ENCODE measurements around the gene DDX52. TPM values are rescaled to one million over a fixed set of nuclear protein-coding genes. Genes with fewer than 3 reads are reported as not detected.

DDX52 gene
- total and polyA plus RNA-seq, 2 experiments from 2014 or later = 46.2 to 61.3 TPM

DNA sequence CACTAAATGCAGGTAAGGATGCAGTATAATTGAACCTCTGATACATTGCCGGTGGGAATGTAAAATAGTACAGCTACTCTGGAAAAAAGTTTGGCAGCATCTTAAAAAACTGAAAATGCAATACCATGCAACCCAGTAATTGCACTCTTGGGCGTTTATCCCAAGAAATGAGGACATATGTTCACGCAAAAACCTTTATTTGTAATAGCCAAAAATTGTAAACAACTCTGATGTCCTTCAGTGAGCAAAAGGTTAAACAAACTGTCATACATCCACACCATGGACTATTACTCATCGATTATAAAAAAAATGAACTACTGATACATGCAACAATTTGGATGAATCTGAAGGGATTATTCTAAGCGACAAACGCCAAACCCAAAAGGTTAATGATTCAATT lies 51.0 kb downstream of the DDX52 start:
- H3K4me2 ChIP-seq = no peak overlapping the region
- Mint-ChIP-seq H3K27me3 (ENCODE audit: insufficient read depth, low read depth, poor library complexity) (no peaks in the 10 kb centered on the region), H3K36me3 (ENCODE audit: low read depth) (peaks cover 14% of the 10 kb centered on the region), H3K4me3 (no peak overlapping the region), H3K4me1 (no peaks in the 10 kb centered on the region), H3K9me3 (no peaks in the 10 kb centered on the region), H3K27ac (no peak overlapping the region)
- no peaks in the 10 kb centered on the region for H3K27me3 ChIP-seq (ENCODE audit: insufficient read depth)
- H3K79me2 ChIP-seq (replicated peaks; ENCODE audit: insufficient read depth) = peaks cover 3% of the 10 kb centered on the region; the same call in 1 of the 2 replicates
- no peak overlapping the region for H3K4me3 ChIP-seq
- no peaks in the 10 kb centered on the region for H3K9me2 ChIP-seq (ENCODE audit: insufficient read depth)
- no peaks in the 10 kb centered on the region for H3F3A ChIP-seq (replicated peaks; ENCODE audit: low read depth)
- no peak for ATAC-seq
- H3K4me1 ChIP-seq (ENCODE audit: insufficient read depth) = no peaks in the 10 kb centered on the region
- H4K20me1 ChIP-seq (replicated peaks; ENCODE audit: insufficient read depth) = no peaks in the 10 kb centered on the region
- no peak overlapping the region for H2AFZ ChIP-seq
- no peak overlapping the region for H3K27ac ChIP-seq (ENCODE audit: low read depth)
- H3K36me3 ChIP-seq (ENCODE audit: insufficient read depth) = 0 out of 2 replicates have a peak, but pooled peaks cover 4% of the 10 kb centered on the region
- no peak for DNase-seq (ENCODE audit: low spot score)
- no peak for TF ChIP-seq EZH2phosphoT487 (IDR thresholded peaks at IDR 0.05; ENCODE audit: unreplicated experiment)
- no peak for TF ChIP-seq JUNB (IDR thresholded peaks at IDR 0.05; ENCODE audit: unreplicated experiment)
- no peak for TF ChIP-seq NANOG (IDR thresholded peaks at IDR 0.05; ENCODE audit: borderline replicate concordance)
- TF ChIP-seq, protein P1, sequence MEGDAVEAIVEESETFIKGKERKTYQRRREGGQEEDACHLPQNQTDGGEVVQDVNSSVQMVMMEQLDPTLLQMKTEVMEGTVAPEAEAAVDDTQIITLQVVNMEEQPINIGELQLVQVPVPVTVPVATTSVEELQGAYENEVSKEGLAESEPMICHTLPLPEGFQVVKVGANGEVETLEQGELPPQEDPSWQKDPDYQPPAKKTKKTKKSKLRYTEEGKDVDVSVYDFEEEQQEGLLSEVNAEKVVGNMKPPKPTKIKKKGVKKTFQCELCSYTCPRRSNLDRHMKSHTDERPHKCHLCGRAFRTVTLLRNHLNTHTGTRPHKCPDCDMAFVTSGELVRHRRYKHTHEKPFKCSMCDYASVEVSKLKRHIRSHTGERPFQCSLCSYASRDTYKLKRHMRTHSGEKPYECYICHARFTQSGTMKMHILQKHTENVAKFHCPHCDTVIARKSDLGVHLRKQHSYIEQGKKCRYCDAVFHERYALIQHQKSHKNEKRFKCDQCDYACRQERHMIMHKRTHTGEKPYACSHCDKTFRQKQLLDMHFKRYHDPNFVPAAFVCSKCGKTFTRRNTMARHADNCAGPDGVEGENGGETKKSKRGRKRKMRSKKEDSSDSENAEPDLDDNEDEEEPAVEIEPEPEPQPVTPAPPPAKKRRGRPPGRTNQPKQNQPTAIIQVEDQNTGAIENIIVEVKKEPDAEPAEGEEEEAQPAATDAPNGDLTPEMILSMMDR (conservative IDR thresholded peaks at IDR 0.05; ENCODE audit: low read depth in 2 of 2) = no peak
- no peak for TF ChIP-seq CREB1 (CRISPR knock-in tag; IDR thresholded peaks at IDR 0.05; ENCODE audit: low read depth)
- no peak for TF ChIP-seq STAT1 (IDR thresholded peaks at IDR 0.05; ENCODE audit: unreplicated experiment)
- TF ChIP-seq POLR2AphosphoS5 (IDR thresholded peaks at IDR 0.05; ENCODE audit: low read depth) = no peak
- TF ChIP-seq, protein P2, sequence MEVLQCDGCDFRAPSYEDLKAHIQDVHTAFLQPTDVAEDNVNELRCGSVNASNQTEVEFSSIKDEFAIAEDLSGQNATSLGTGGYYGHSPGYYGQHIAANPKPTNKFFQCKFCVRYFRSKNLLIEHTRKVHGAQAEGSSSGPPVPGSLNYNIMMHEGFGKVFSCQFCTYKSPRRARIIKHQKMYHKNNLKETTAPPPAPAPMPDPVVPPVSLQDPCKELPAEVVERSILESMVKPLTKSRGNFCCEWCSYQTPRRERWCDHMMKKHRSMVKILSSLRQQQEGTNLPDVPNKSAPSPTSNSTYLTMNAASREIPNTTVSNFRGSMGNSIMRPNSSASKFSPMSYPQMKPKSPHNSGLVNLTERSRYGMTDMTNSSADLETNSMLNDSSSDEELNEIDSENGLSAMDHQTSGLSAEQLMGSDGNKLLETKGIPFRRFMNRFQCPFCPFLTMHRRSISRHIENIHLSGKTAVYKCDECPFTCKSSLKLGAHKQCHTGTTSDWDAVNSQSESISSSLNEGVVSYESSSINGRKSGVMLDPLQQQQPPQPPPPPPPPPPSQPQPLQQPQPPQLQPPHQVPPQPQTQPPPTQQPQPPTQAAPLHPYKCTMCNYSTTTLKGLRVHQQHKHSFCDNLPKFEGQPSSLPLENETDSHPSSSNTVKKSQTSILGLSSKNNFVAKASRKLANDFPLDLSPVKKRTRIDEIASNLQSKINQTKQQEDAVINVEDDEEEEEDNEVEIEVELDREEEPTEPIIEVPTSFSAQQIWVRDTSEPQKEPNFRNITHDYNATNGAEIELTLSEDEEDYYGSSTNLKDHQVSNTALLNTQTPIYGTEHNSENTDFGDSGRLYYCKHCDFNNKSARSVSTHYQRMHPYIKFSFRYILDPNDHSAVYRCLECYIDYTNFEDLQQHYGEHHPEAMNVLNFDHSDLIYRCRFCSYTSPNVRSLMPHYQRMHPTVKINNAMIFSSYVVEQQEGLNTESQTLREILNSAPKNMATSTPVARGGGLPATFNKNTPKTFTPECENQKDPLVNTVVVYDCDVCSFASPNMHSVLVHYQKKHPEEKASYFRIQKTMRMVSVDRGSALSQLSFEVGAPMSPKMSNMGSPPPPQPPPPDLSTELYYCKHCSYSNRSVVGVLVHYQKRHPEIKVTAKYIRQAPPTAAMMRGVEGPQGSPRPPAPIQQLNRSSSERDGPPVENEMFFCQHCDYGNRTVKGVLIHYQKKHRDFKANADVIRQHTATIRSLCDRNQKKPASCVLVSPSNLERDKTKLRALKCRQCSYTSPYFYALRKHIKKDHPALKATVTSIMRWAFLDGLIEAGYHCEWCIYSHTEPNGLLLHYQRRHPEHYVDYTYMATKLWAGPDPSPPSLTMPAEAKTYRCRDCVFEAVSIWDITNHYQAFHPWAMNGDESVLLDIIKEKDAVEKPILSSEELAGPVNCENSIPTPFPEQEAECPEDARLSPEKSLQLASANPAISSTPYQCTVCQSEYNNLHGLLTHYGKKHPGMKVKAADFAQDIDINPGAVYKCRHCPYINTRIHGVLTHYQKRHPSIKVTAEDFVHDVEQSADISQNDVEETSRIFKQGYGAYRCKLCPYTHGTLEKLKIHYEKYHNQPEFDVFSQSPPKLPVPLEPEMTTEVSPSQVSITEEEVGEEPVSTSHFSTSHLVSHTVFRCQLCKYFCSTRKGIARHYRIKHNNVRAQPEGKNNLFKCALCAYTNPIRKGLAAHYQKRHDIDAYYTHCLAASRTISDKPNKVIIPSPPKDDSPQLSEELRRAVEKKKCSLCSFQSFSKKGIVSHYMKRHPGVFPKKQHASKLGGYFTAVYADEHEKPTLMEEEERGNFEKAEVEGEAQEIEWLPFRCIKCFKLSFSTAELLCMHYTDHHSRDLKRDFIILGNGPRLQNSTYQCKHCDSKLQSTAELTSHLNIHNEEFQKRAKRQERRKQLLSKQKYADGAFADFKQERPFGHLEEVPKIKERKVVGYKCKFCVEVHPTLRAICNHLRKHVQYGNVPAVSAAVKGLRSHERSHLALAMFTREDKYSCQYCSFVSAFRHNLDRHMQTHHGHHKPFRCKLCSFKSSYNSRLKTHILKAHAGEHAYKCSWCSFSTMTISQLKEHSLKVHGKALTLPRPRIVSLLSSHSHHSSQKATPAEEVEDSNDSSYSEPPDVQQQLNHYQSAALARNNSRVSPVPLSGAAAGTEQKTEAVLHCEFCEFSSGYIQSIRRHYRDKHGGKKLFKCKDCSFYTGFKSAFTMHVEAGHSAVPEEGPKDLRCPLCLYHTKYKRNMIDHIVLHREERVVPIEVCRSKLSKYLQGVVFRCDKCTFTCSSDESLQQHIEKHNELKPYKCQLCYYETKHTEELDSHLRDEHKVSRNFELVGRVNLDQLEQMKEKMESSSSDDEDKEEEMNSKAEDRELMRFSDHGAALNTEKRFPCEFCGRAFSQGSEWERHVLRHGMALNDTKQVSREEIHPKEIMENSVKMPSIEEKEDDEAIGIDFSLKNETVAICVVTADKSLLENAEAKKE (CRISPR knock-in tag; IDR thresholded peaks at IDR 0.05) = no peak
- TF ChIP-seq EZH2 (IDR thresholded peaks at IDR 0.05; ENCODE audit: low read depth, unreplicated experiment) = no peak
- no peak for TF ChIP-seq ZNF331 (CRISPR knock-in tag; IDR thresholded peaks at IDR 0.05; ENCODE audit: low read depth)
- TF ChIP-seq ZNF114 (CRISPR knock-in tag; IDR thresholded peaks at IDR 0.05) = no peak
- TF ChIP-seq, protein P3, sequence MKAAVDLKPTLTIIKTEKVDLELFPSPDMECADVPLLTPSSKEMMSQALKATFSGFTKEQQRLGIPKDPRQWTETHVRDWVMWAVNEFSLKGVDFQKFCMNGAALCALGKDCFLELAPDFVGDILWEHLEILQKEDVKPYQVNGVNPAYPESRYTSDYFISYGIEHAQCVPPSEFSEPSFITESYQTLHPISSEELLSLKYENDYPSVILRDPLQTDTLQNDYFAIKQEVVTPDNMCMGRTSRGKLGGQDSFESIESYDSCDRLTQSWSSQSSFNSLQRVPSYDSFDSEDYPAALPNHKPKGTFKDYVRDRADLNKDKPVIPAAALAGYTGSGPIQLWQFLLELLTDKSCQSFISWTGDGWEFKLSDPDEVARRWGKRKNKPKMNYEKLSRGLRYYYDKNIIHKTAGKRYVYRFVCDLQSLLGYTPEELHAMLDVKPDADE (IDR thresholded peaks at IDR 0.05) = no peak

All from GM23338 (cell line).